Naive thymus-derived CD4-positive, alpha-beta T cell (primary cell): ENCODE measurements around the gene NINL. TPM values are rescaled to one million over a fixed set of nuclear protein-coding genes. Genes with fewer than 3 reads are reported as not detected.

Experiments
- ATAC-seq: fragments of 150-1000 bp; cut with Tn5 transposase; 2 replicates; pipeline ENCODE4 v1.10.0; 2021; ENCODE audit warnings: mild to moderate bottlenecking, moderate library complexity
- CTCF ChIA-PET: fragments of 350-600 bp; sonication (Branson Sonifier 250); formaldehyde crosslinking; loops from one replicate; lab custom pipeline; 2021; ENCODE audit warnings: antibody characterized with exemption; lab: Charles Lee
- POLR2A ChIA-PET: fragments of 350-600 bp; sonication (Branson Sonifier 250); formaldehyde crosslinking; loops from one replicate; lab custom pipeline; 2021; ENCODE audit warnings: antibody characterized with exemption, inconsistent platforms; lab: Charles Lee
- DNase-seq, 9 donors: peaks; one replicate each; pipeline versions ENCODE4 v3.0.0 to v3.0.0-alpha.2; 2020 to 2022; ENCODE audit warnings: mixed read lengths in 1 of 9
- H3K27ac ChIP-seq: one replicate; pipeline ENCODE4 v1.7.0; 2013; ENCODE audit warnings: mild to moderate bottlenecking, low read depth, low read length, moderate library complexity
- H3K27me3 ChIP-seq, 2 donors: one replicate each; pipeline ENCODE4 v1.7.0; 2013; ENCODE audit warnings: low read length in 2 of 2, mild to moderate bottlenecking in 2 of 2, moderate library complexity in 2 of 2; ENCODE audit not compliant: control insufficient read depth in 2 of 2, insufficient read depth in 2 of 2
- H3K36me3 ChIP-seq, 3 experiments: 1 replicate in 2 of 3; 2 replicates in 1 of 3; pipeline ENCODE4 v1.7.0; 2013; ENCODE audit warnings: low read length in 3 of 3, mild to moderate bottlenecking in 3 of 3, moderate library complexity in 1 of 3; ENCODE audit not compliant: insufficient read depth in 3 of 3, control insufficient read depth in 2 of 3
- H3K4me1 ChIP-seq, 2 donors: one replicate each; pipeline ENCODE4 v1.7.0; 2013; ENCODE audit warnings: low read length in 2 of 2, mild to moderate bottlenecking in 2 of 2, moderate library complexity in 1 of 2; ENCODE audit not compliant: control insufficient read depth in 2 of 2, insufficient read depth in 2 of 2
- H3K4me3 ChIP-seq: 2 replicates; pipeline ENCODE4 v1.7.0; 2013; ENCODE audit warnings: mild to moderate bottlenecking, low read length
- H3K9me3 ChIP-seq, 3 experiments: 1 replicate in 2 of 3; 2 replicates in 1 of 3; pipeline ENCODE4 v1.7.0; 2013; ENCODE audit warnings: low read length in 3 of 3; ENCODE audit not compliant: control insufficient read depth in 2 of 3
- H3K27ac Mint-ChIP-seq, 9 donors: one replicate each; pipeline ENCODE4 v1.8.0; 2020 to 2022; ENCODE audit warnings: mixed read lengths in 9 of 9, mild to moderate bottlenecking in 8 of 9, moderate library complexity in 5 of 9, inconsistent platforms in 2 of 9
- H3K27me3 Mint-ChIP-seq, 5 donors: one replicate each; pipeline ENCODE4 v1.8.0; 2021 to 2022; ENCODE audit warnings: mixed read lengths in 5 of 5, mild to moderate bottlenecking in 1 of 5
- H3K36me3 Mint-ChIP-seq, 5 donors: one replicate each; pipeline ENCODE4 v1.8.0; 2020 to 2022; ENCODE audit warnings: mixed read lengths in 5 of 5, mild to moderate bottlenecking in 3 of 5, inconsistent platforms in 1 of 5
- H3K4me1 Mint-ChIP-seq, 7 donors: one replicate each; pipeline ENCODE4 v1.8.0; 2020 to 2022; ENCODE audit warnings: mixed read lengths in 7 of 7, mild to moderate bottlenecking in 3 of 7, inconsistent platforms in 1 of 7
- H3K4me3 Mint-ChIP-seq, 10 donors: one replicate each; pipeline ENCODE4 v1.8.0; 2020 to 2022; ENCODE audit warnings: mild to moderate bottlenecking in 10 of 10, mixed read lengths in 10 of 10, moderate library complexity in 6 of 10, inconsistent platforms in 2 of 10
- H3K9me3 Mint-ChIP-seq, 11 donors: one replicate each; pipeline ENCODE4 v1.8.0; 2020 to 2022; ENCODE audit warnings: mixed read lengths in 11 of 11, mild to moderate bottlenecking in 4 of 11, inconsistent platforms in 1 of 11, moderate library complexity in 1 of 11
- intact Hi-C, 2 donors: fragments of 100-400 bp; cut with micrococcal nuclease; formaldehyde crosslinking; loops; one replicate each; pipeline ENCODE4 v1.15.1; 2023
- polyA plus RNA-seq, 2 donors: library from polyadenylated mRNA; unstranded; fragments of 300-500 nt; fragmentation: Illumina TruSeq; gene quantifications; one replicate each; pipeline ENCODE4 v1.2.3, GENCODE V29; 2021
- total RNA-seq, 6 experiments: library from RNA in 5 of 6; stranded (reverse) in 5 of 6; gene quantifications; 1 replicate in 5 of 6; 2 replicates in 1 of 6; pipeline ENCODE4 v1.2.3 and lab custom pipeline; 2021 to 2026

The NINL gene
- total and polyA plus RNA-seq, 7 experiments from 2014 or later = 0.31 to 4.2 (median 2.4) TPM

- Mint-ChIP-seq H3K27ac (no peak overlapping the region), H3K27me3 (no peaks in the 10 kb centered on the region), H3K9me3 (no peaks in the 10 kb centered on the region), H3K36me3 (peaks cover 0 to 5% (median 0%) of the 10 kb centered on the region in 5 donors), H3K4me1 (peaks cover 11 to 27% (median 25%) of the 10 kb centered on the region in 7 donors), H3K4me3 (no peak overlapping the region)
- intact Hi-C loops = no loop called here
- no peaks in the 10 kb centered on the region for H3K36me3 ChIP-seq
- H3K4me1 ChIP-seq = peaks cover 0 to 18% of the 10 kb centered on the region in 2 donors
- no peaks in the 10 kb centered on the region for H3K27me3 ChIP-seq
- H3K9me3 ChIP-seq = no peaks in the 10 kb centered on the region
- ChIA-PET POLR2A (no interaction called here), CTCF (no interaction called here)
- ATAC-seq (no peak), DNase-seq (no peak)
- H3K27ac ChIP-seq = no peak overlapping the region
- no peak overlapping the region for H3K4me3 ChIP-seq
Measured at GRCh38 chr20:25480797-25481196, 104.5 kb downstream of the NINL start.

- no peak overlapping the region for H3K4me3 Mint-ChIP-seq
Measured at GRCh38 chr20:25480156-25480555, 105.2 kb downstream of the NINL start.

GRCh38 chr20:25479638-25480037, 105.7 kb downstream of the NINL start:
- Histone ChIP-seq H3K9me3 (no peaks in the 10 kb centered on the region), H3K27ac (no peak overlapping the region), H3K4me1 (peaks cover 0 to 6% of the 10 kb centered on the region in 2 donors), H3K4me3 (no peak overlapping the region), H3K27me3 (no peaks in the 10 kb centered on the region), H3K36me3 (no peaks in the 10 kb centered on the region)
- ATAC-seq (no peak), DNase-seq (no peak)
- ChIA-PET CTCF (no interaction called here), POLR2A (interaction anchor here (1.0 kb wide), 1 partner anchor 13 kb away, joined by 4 read pairs; no protein-coding TSS in a partner anchor)
- H3K36me3 Mint-ChIP-seq = peaks cover 0 to 5% (median 0%) of the 10 kb centered on the region in 5 donors
- H3K27me3 Mint-ChIP-seq = no peaks in the 10 kb centered on the region
- no peak overlapping the region for H3K4me3 Mint-ChIP-seq
- intact Hi-C loops = no loop called here
- no peak overlapping the region for H3K27ac Mint-ChIP-seq
- no peaks in the 10 kb centered on the region for H3K9me3 Mint-ChIP-seq
- peaks cover 2 to 15% (median 15%) of the 10 kb centered on the region in 7 donors for H3K4me1 Mint-ChIP-seq

More at GRCh38 chr20:25480156-25480555, 105.2 kb downstream of the NINL start:
- Histone ChIP-seq H3K27me3 (no peaks in the 10 kb centered on the region), H3K9me3 (no peaks in the 10 kb centered on the region), H3K4me3 (no peak overlapping the region), H3K27ac (no peak overlapping the region), H3K4me1 (peaks cover 0 to 11% of the 10 kb centered on the region in 2 donors), H3K36me3 (no peaks in the 10 kb centered on the region)
- Mint-ChIP-seq H3K4me1 (peaks cover 7 to 21% (median 20%) of the 10 kb centered on the region in 7 donors), H3K9me3 (no peaks in the 10 kb centered on the region), H3K27ac (no peak overlapping the region), H3K27me3 (no peaks in the 10 kb centered on the region), H3K36me3 (peaks cover 0 to 5% (median 0%) of the 10 kb centered on the region in 5 donors)
- ATAC-seq (no peak), DNase-seq (no peak)
- intact Hi-C loops = no loop called here
- ChIA-PET POLR2A (interaction anchor here (1.0 kb wide), 1 partner anchor 12 kb away, joined by 4 read pairs; no protein-coding TSS in a partner anchor), CTCF (no interaction called here)

- Mint-ChIP-seq H3K9me3 (no peaks in the 10 kb centered on the region), H3K27ac (no peak overlapping the region), H3K4me3 (no peak overlapping the region), H3K36me3 (peaks cover 0 to 5% (median 0%) of the 10 kb centered on the region in 5 donors), H3K4me1 (peaks cover 0 to 9% (median 9%) of the 10 kb centered on the region in 7 donors), H3K27me3 (no peaks in the 10 kb centered on the region)
- no peak overlapping the region for H3K27ac ChIP-seq
- ATAC-seq = no peak
- ChIA-PET CTCF (no interaction called here), POLR2A (interaction anchor here (1.0 kb wide), 1 partner anchor 13 kb away, joined by 4 read pairs; no protein-coding TSS in a partner anchor)
- no peaks in the 10 kb centered on the region for H3K27me3 ChIP-seq
- DNase-seq = no peak
- intact Hi-C loops = no loop called here
- no peak overlapping the region for H3K4me3 ChIP-seq
- H3K4me1 ChIP-seq = no peaks in the 10 kb centered on the region
- no peaks in the 10 kb centered on the region for H3K9me3 ChIP-seq
- no peaks in the 10 kb centered on the region for H3K36me3 ChIP-seq
Measured at GRCh38 chr20:25478889-25479568, 106.3 kb downstream of the NINL start.

GRCh38 chr20:25477014-25477882, 108.1 kb downstream of the NINL start:
- Mint-ChIP-seq H3K27me3 (no peaks in the 10 kb centered on the region), H3K4me1 (no peaks in the 10 kb centered on the region), H3K36me3 (peaks cover 0 to 5% (median 0%) of the 10 kb centered on the region in 5 donors), H3K27ac (no peak overlapping the region), H3K9me3 (no peaks in the 10 kb centered on the region), H3K4me3 (no peak overlapping the region)
- H3K4me1 ChIP-seq = no peaks in the 10 kb centered on the region
- POLR2A ChIA-PET = no interaction called here
- H3K27ac ChIP-seq = no peak overlapping the region
- intact Hi-C loops = no loop called here
- DNase-seq (no peak), ATAC-seq (no peak)
- H3K9me3 ChIP-seq = no peaks in the 10 kb centered on the region
- CTCF ChIA-PET = no interaction called here
- no peak overlapping the region for H3K4me3 ChIP-seq
- no peaks in the 10 kb centered on the region for H3K36me3 ChIP-seq
- H3K27me3 ChIP-seq = no peaks in the 10 kb centered on the region

DNA sequence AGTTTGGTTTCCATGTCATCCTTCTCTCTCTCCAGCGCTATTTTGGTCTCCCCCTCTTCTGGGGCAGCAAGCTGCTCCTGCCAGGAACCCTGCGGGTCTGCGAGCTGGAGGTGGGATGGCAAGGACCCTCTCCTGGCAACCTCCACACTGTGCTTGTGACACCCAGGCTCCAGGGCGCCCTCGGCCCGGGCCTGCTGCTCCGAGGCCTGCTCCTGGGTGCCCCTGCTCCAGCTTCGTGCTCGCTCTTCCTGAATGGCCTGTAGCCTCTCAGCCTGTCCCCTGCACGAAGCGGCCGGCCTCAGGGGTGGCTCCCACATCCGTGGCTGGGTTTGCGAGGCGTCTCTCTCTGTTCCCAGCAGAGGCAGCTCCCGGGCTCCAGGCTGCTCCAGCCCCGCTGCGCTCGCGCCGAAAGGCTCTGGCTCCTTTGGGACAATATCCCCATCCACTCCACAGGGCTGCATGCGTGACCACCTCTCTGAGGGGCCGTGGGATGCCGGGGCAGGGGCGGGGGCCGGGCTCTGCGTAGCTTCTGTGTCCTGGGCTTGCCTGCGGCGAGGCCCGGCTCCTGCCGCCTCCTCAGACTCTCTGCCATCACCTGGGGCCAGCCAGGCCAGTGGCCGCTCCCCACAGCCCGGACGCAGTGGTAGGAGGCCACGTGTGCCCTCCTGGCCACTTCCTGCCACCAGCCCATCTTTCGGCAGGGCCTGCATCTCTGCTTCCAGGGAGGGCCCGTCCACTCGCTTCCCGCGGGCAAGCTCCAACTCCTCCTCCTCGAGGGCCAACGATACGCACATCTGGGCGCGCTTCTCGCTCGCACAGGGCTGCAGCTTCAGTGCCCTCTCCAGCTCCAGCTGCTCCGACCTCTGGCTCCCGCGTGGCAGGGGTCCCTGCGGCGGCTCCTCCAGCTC, 109.0 kb downstream of the NINL start:
- DNase-seq = no peak
- ATAC-seq = no peak
- no peak overlapping the region for H3K4me3 Mint-ChIP-seq
- CTCF ChIA-PET = no interaction called here
- intact Hi-C loops = no loop called here
- POLR2A ChIA-PET = no interaction called here
- no peaks in the 10 kb centered on the region for H3K4me1 ChIP-seq
- no peaks in the 10 kb centered on the region for H3K27me3 ChIP-seq
- no peaks in the 10 kb centered on the region for H3K27me3 Mint-ChIP-seq
- H3K27ac ChIP-seq = no peak overlapping the region
- H3K27ac Mint-ChIP-seq = no peak overlapping the region
- H3K9me3 Mint-ChIP-seq = no peaks in the 10 kb centered on the region
- no peaks in the 10 kb centered on the region for H3K4me1 Mint-ChIP-seq
- peaks cover 0 to 5% (median 0%) of the 10 kb centered on the region in 5 donors for H3K36me3 Mint-ChIP-seq
- H3K4me3 ChIP-seq = no peak overlapping the region
- no peaks in the 10 kb centered on the region for H3K9me3 ChIP-seq
- no peaks in the 10 kb centered on the region for H3K36me3 ChIP-seq
